Ammon's horn (tissue), 1 donor: ENCODE results near the gene ACRBP.
"Not testable (repeated sequence)": the region's sequence is repeated elsewhere in the genome, so short reads cannot be mapped to it uniquely, and the experiment has no call there.

ENCODE experiments used
- DNase-seq: peaks from one replicate; pipeline ENCODE4 v3.0.0-alpha.2; 2016; ENCODE audit warnings: low spot score

Gene ACRBP

GRCh38 chr12:6614513-6615172 is 32.6 kb downstream of the ACRBP start:
- DNase-seq = no peak

- DNase-seq = peak; percentile 97
Measured at GRCh38 chr12:6613776-6614512, 33.3 kb downstream of the ACRBP start.

- peak; percentile 87 for DNase-seq
Measured at GRCh38 chr12:6613015-6613775, 34.0 kb downstream of the ACRBP start.

- DNase-seq = no peak
Measured at GRCh38 chr12:6612652-6613014, 34.6 kb downstream of the ACRBP start.

GRCh38 chr12:6612247-6612646 is 35.0 kb downstream of the ACRBP start:
- no peak for DNase-seq

- DNase-seq = no peak
Measured at GRCh38 chr12:6608592-6609281, 38.5 kb downstream of the ACRBP start.

- DNase-seq = peak; percentile 76
Measured at GRCh38 chr12:6607751-6608591, 39.3 kb downstream of the ACRBP start.

GRCh38 chr12:6606331-6607131 is 40.7 kb downstream of the ACRBP start:
- DNase-seq = peak; percentile 68

- peak; percentile 36 for DNase-seq
Measured at GRCh38 chr12:6605421-6606330, 41.6 kb downstream of the ACRBP start.

- no peak for DNase-seq
Measured at GRCh38 chr12:6604259-6605029, 42.8 kb downstream of the ACRBP start.

- peak; percentile 39 for DNase-seq
Measured at GRCh38 chr12:6603095-6603567, 44.1 kb downstream of the ACRBP start.

GRCh38 chr12:6602526-6602925 is 44.7 kb downstream of the ACRBP start:
- no peak for DNase-seq

GRCh38 chr12:6595673-6596072 is 51.6 kb downstream of the ACRBP start:
- not testable (repeated sequence) for DNase-seq

- DNase-seq = no peak
Measured at GRCh38 chr12:6592087-6592486, 55.1 kb downstream of the ACRBP start.
